Prostate gland (tissue), 2 donors: Measurements from ENCODE around the gene SCMH1.

Experiments used
- POLR2A ChIP-seq: fragments of 450-650 bp; IDR thresholded peaks from one replicate; pipeline ENCODE4 v1.6.1; 2016; ENCODE audit warnings: antibody characterized with exemption, mild to moderate bottlenecking
- TF ChIP-seq, protein P1 (sequence below), 4 experiments: fragments of 200-600 bp in 2 of 4; fragments of 450-650 bp in 2 of 4; sonication (generic) in 2 of 4; IDR thresholded peaks; 1 replicate in 3 of 4; 2 replicates in 1 of 4; pipeline ENCODE4 v1.5.1; 2016 to 2019; ENCODE audit warnings: antibody characterized with exemption in 4 of 4, mild to moderate bottlenecking in 2 of 4, moderate library complexity in 2 of 4

DNA sequence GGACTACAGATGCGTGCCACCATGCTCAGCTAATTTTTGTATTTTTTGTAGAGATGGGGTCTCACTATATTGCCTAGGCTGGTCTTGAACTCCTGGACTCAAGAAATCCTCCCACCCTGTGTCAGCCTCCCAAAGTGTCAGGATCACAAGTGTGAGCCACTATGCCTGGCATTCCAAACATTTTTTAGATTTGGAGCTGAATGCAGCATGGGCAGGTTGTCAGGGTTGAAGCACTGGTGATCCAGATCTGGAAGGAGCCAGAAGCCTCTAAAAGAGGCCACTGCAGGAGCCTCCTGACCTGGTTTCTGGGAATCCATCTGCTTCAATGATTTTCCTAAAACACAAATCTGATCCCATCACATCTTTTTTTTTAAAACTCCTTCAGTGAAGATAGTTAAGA, 264.4 kb downstream of the SCMH1 start:
- no peak for TF ChIP-seq POLR2A
- TF ChIP-seq, protein P1, sequence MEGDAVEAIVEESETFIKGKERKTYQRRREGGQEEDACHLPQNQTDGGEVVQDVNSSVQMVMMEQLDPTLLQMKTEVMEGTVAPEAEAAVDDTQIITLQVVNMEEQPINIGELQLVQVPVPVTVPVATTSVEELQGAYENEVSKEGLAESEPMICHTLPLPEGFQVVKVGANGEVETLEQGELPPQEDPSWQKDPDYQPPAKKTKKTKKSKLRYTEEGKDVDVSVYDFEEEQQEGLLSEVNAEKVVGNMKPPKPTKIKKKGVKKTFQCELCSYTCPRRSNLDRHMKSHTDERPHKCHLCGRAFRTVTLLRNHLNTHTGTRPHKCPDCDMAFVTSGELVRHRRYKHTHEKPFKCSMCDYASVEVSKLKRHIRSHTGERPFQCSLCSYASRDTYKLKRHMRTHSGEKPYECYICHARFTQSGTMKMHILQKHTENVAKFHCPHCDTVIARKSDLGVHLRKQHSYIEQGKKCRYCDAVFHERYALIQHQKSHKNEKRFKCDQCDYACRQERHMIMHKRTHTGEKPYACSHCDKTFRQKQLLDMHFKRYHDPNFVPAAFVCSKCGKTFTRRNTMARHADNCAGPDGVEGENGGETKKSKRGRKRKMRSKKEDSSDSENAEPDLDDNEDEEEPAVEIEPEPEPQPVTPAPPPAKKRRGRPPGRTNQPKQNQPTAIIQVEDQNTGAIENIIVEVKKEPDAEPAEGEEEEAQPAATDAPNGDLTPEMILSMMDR (IDR thresholded peaks at IDR 0.05): no peak
